Posterior vena cava (tissue), 2 donors: Measurements from ENCODE around the gene PRM2. TPM values are rescaled to one million over a fixed set of nuclear protein-coding genes. Genes with fewer than 3 reads are reported as not detected.

Experiments used
- DNase-seq: peaks from one replicate; pipeline ENCODE4 v3.0.0-alpha.2; 2020; ENCODE audit warnings: low spot score
- intact Hi-C, 2 donors: fragments of 100-400 bp; cut with DNase I; formaldehyde crosslinking; loops; one replicate each; pipeline versions ENCODE4 v1.14.1 to v1.14.2; 2022 to 2023
- microRNA-seq, 2 donors: library from miRNA; unstranded; fragments of <30 nt; microRNA quantifications; one replicate each; pipeline ENCODE4 v1.2.0, GENCODE V29; 2020 to 2021; ENCODE audit warnings: borderline microRNAs expressed in 2 of 2
- total RNA-seq, 2 donors: library from RNA; stranded (reverse); fragmentation: NEBNext Ultra II Directional; extraction: Animal tissue kit (Norgen Biotek cat#: 25700); gene quantifications; one replicate each; pipeline ENCODE4 v1.2.1, GENCODE V29; 2021
- donor health status: DM: yes; HTN: yes; CAD: no.
- donor health status: DM: yes; HTN: yes; CAD: no.

Gene PRM2
- total RNA-seq, 2 donors from 2014 or later, result not detected

DNA sequence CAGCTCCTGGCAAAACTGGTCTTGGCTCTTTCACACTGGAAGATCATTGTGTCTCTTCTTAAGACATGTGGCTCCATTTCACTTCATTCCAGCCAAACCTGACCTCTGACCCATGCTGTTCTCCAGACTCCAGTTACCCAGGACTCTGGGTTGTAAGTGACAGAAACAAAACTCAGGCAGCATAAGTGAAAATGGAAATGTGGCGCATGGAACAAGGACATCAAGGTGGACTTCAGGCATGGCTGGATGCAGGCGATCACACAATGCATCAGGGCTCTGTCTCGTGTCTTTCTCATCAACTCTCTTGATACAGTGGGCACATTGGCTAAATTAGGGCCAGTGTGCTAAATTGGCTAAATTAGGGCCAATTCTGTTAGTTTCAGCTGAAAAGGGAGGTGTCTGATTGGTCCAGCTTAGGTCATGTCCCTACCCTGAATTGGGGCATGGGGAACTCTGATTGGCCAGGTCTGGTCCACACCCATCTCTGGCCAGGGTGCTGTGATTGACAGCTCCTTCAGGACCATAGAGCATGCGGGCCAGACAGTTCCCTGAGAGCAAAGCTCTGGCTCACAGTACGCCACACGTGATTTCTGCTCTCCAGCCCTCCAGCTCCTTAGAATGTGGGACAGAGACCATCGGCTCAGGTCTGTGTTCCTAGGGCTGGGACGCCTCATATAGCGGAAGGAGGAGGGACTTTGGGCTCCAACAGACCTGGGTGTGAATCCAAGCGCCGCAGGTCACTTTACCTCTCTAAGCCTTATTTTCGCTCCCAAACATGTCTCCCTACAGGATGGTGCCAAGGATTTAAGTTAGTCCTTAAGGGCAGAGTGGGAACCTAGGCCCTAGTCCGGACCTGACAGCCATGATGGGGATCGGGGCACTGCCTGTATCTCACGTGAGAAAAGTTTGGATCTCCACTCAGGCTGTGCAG lies 37.7 kb downstream of the PRM2 start:
- no peak for DNase-seq
- intact Hi-C loops, result no loop called here

DNA sequence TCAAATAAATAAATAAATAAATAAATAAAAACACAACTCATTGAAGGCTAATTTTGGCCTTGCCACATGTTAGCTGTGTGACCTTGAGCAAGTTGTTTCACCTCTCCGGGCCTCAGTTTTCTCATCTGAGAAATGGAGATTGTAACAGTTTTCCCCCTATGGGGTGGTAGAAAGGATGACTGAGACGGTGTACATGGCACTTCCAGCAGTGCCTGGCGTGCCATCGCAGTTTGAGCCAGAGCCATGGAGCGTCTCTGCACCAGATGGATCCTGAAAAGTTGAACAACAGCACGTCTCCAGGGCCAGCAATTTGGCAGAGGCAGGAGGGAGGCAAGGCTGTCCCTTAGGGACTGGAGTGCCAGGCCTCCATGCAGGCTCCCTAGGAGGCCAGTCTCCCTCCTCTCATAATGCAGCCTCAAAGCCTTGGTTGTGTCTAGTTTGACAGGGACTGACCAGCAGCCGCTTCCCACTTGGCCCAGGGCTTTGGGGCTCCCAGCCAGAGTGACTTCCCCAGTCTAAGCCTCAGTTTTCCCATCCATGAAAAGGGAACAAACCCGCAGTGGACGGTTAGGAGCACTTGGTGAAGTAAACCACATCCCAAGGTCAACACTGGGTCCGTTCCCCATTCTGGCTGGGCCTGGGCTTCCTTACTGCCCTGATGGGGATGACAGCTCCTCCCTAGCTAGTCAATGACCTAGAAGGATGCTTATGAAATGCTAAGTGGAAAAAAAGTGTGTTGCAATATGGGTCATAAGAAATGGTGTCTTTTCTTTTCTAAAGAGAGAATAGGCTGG lies 39.6 kb downstream of the PRM2 start:
- intact Hi-C loops, result no loop called here
- no peak for DNase-seq

- intact Hi-C loops, result no loop called here
- no peak for DNase-seq
Observed at GRCh38 chr16:11235703-11235991, 40.6 kb downstream of the PRM2 start.

GRCh38 chr16:11234884-11235702 lies 41.2 kb downstream of the PRM2 start:
- no peak for DNase-seq
- intact Hi-C loops, result no loop called here

DNA sequence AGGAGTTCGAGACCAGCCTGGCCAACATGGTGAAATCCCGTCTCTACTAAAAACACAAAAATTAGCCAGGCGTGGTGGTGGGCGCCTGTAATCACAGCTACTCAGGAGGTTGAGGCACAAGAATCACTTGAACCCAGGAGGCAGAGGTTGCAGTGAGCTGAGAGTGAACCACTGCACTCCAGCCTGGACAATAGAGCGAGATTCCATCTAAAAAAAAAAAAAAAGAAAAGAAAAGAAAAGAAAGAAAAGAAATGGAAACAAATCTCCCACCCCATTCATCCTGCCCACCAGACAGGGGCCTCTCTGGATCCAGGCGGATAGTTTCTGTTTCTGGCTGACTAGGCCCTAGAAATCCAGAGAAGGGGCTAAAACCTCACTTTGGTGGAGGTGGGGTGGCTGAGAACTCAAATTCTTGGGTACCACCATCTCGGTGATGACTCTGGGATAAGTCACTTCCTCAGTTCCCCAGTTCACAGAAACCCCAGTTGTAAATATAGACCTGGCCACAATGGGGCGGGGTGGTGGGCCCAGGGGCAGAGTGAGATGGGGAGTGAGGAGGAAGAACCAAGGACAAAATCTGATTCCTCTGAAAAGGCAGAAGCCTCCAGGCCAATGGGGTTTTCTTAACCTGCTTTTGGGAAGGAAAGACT lies 42.4 kb downstream of the PRM2 start:
- DNase-seq, result no peak
- intact Hi-C loops, result no loop called here

GRCh38 chr16:11232852-11233726 lies 43.2 kb downstream of the PRM2 start:
- peak; percentile 85 for DNase-seq
- intact Hi-C loops, result no loop called here

- no peak for DNase-seq
- intact Hi-C loops, result no loop called here
Observed at GRCh38 chr16:11232302-11232851, 43.9 kb downstream of the PRM2 start.

DNA sequence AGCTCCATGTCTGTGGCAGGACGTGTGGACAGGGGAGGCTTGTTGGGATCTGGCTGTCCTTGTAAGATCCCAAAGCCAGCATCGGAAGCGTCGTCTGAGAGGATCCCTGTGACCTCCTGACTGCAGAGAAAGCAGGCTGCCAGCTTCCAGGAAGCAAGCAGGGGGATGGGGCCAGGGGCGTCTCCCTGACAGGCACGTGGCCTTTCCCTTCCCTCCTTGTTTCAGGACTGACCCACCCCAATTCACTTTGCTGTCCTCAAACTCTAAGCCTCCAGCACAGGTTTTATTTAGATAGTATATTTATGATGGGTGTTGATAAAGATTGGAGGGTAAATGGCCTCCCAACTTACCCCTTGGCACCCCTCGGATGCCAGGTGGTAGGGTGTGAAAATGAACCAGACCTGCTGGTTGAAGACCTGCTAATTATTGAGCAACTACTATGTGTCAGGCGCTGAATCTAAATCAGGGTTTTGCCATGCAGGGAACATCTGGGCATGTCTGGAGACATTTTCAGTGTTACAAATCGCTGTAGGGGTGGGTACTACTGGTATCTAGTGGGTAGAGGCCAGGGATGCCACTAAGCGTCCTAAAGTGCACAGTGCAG lies 44.8 kb downstream of the PRM2 start:
- DNase-seq, result no peak
- intact Hi-C loops, result no loop called here

DNA sequence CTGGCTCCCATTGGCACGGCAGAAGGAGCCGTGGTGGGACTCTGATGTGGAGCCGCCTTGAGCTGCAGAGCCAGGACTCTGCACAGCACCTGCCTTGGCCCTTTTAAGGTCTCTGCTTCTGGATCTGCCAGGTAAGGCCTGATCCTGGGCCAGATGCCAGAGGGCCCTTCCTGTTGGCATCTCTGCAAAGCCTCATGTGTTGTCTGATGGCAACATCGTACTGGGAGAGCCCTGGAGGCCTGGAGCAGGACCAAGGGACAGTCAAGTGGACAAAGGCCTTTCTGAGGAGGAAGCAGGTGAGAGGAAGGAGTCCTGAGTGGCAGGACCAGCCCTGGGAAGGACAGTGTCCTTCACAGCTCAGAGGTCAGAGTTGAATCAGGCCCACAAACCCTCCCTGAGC lies 46.4 kb downstream of the PRM2 start:
- intact Hi-C loops, result no loop called here

DNA sequence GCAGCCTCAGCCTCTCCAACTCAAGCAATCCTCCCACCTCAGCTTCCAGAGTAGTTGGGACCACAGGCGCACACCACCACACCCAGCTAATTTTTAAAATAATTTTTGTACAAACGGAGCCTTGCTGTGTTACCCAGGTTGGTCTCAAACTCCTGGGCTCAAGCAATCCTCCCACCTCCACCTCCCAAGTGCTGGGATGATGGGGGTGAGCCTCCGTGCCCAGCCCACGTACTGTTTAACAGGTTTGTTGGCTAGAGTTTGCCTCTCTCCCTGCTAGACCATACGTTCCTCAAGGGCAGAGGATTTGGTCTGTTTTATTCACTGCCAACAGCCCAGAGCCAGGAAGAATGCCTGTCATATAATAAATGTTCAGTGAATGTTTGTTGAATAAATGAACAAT lies 46.8 kb downstream of the PRM2 start:
- no peak for DNase-seq
- intact Hi-C loops, result no loop called here

More for the DNA sequence above, 46.4 kb downstream of the PRM2 start:
- no peak for DNase-seq

- intact Hi-C loops, result no loop called here
- DNase-seq, result no peak
Observed at GRCh38 chr16:11225677-11226549, 50.4 kb downstream of the PRM2 start.

Small RNA genes lying within 50 kb of the gene (microRNA-seq; reads per million reads assigned to microRNA genes)
- gene MIR548H2, result 0 reads per million in 2 donors

Other genes starting within 250 kb of the PRM2 start
- 1 to 10 TPM; 7.5 to 7.7 TPM for gene SOCS1, start 20.3 kb downstream of the PRM2 start, total RNA-seq
- not detected for gene TNP2, start 7.2 kb downstream of the PRM2 start, total RNA-seq
- gene PRM3, start 2.9 kb downstream of the PRM2 start, total RNA-seq, result not detected
- gene PRM1, start 4.8 kb upstream of the PRM2 start, total RNA-seq, result not detected
- gene RMI2, start 69.0 kb upstream of the PRM2 start, total RNA-seq, result 1 to 10 TPM in 1 of 2 donors, under 1 TPM in 1; 0.67 to 1.4 TPM